Measurements from ENCODE around the gene A4GALT. TPM values are rescaled to one million over a fixed set of nuclear protein-coding genes. Genes with fewer than 3 reads are reported as not detected.

The A4GALT gene
- total and polyA plus RNA-seq, 3 donors from 2014 or later: 13.5 to 17.3 (median 15.7) TPM

DNA sequence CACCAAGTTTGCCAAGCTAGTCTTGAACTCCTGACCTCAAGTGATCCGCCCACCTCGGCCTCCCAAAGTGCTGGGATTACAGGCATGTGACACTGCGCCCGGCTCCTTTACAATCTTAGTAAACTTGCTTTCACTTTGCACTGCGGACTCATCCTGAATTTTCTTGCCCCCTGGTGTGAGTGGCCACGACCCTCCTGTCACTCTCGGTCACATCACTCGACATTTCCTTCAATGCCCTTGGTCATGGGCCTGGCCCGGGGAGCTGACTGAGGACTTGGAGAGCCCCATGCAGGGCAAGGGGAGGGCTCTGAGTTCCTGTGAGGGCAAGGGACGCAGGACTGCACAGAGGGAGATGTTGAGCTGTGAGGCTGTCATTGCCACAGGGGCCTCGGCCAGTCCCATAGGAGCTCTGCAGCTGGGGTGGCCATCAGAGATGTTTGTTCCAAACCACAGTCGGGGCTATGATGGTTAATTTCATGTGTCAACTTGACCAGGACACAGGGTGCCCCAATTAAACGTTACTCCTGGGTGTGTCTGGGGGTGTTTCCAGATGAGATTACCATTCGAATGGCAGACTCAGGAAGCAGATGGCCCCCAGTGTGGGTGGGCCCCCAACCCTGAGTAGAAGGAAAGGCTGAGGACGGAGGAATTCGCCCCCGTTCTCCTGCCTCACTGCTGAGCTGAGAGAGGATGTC, 21.2 kb downstream of the A4GALT start:
- TF ChIP-seq, protein P1, sequence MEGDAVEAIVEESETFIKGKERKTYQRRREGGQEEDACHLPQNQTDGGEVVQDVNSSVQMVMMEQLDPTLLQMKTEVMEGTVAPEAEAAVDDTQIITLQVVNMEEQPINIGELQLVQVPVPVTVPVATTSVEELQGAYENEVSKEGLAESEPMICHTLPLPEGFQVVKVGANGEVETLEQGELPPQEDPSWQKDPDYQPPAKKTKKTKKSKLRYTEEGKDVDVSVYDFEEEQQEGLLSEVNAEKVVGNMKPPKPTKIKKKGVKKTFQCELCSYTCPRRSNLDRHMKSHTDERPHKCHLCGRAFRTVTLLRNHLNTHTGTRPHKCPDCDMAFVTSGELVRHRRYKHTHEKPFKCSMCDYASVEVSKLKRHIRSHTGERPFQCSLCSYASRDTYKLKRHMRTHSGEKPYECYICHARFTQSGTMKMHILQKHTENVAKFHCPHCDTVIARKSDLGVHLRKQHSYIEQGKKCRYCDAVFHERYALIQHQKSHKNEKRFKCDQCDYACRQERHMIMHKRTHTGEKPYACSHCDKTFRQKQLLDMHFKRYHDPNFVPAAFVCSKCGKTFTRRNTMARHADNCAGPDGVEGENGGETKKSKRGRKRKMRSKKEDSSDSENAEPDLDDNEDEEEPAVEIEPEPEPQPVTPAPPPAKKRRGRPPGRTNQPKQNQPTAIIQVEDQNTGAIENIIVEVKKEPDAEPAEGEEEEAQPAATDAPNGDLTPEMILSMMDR (IDR thresholded peaks at IDR 0.05): no peak
- no peak for TF ChIP-seq POLR2A (IDR thresholded peaks at IDR 0.05)
- 66 to 70% methylated on average over 13 to 17 of the region's 17 CpGs for WGBS, 2 donors
- H3K4me3 ChIP-seq: no peak overlapping the region
- DNase-seq: no peak
- intact Hi-C loops (cut with DNase I; ENCODE audit: low total_unique reads): no loop called here
- H3K9me3 ChIP-seq: no peaks in the 10 kb centered on the region
- no peaks in the 10 kb centered on the region for H3K27me3 ChIP-seq
- peaks cover 15% of the 10 kb centered on the region for H3K4me1 ChIP-seq
- no peaks in the 10 kb centered on the region for H3K36me3 ChIP-seq (ENCODE audit: low read depth, missing control alignments)
- H3K27ac ChIP-seq: peak overlapping the region; percentile 11 to 61

DNA sequence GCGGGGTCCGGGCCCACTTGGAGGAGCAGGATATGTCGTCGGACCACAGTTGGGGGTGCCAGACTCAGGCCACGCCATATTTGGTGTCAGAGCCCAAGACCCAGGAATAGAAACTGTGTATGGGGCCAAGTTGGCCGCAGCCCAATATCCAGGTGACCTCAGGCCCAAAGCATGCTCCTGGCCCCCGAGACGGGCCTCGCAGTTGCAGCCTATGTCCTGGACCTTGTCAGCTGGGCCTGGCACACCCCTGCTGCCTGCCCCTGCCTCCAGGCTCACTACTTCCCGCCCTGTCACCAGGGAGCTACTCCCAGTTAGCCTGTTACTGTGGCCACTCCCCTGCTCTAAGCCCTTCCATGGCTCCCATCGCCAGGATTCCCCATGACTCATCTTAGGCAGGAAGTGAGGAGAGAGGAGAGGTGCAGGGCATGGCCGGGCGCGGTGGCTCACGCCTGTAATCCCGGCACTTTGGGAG, 23.1 kb downstream of the A4GALT start:
- peak overlapping the region in 1 of 2 donors; percentile 43 for H3K27ac ChIP-seq
- H3K4me3 ChIP-seq: no peak overlapping the region
- no peaks in the 10 kb centered on the region for H3K27me3 ChIP-seq
- peak; percentile 32 for DNase-seq
- no peaks in the 10 kb centered on the region for H3K9me3 ChIP-seq
- no peaks in the 10 kb centered on the region for H3K36me3 ChIP-seq (ENCODE audit: low read depth, missing control alignments)
- TF ChIP-seq, protein P1 (IDR thresholded peaks at IDR 0.05): no peak
- TF ChIP-seq POLR2A (IDR thresholded peaks at IDR 0.05): no peak
- WGBS, 2 donors: 64 to 69% methylated on average over 13 to 16 of the region's 16 CpGs
- intact Hi-C loops (cut with DNase I; ENCODE audit: low total_unique reads): no loop called here
- peaks cover 15% of the 10 kb centered on the region for H3K4me1 ChIP-seq

DNA sequence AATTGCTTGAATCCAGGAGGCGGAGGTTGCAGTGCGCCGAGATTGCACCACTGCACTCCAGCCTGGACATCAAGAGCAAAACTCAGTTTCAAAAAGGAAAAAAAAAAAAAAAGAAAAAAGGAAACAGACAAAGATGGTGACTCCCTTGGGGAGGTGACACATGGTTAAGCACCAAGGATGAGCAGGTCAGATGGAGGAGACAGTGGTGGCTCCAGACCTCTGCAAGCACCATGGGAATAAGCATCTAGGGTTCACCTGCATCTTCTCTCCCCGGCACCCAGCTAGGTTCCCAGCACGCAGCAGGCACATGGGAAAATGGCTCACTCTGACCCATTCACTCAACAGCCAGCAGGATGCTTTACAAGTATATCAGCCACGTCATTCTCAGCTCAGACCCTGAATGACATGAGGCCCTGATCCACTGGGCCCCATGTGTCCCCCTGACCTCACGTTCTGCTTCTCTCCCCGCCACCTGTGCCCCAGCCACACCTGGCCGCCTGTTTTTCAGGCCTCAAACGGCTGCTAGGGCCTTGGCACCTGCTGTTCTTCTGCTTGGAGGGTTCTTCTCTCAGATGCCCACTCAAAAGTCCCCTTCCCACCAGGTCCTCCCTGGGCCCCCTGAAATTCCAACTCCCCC, 24.2 kb downstream of the A4GALT start:
- Histone ChIP-seq H3K27ac (no peak overlapping the region), H3K9me3 (no peaks in the 10 kb centered on the region), H3K27me3 (no peaks in the 10 kb centered on the region), H3K4me3 (no peak overlapping the region), H3K36me3 (ENCODE audit: low read depth, missing control alignments) (no peaks in the 10 kb centered on the region), H3K4me1 (peaks cover 23% of the 10 kb centered on the region)
- TF ChIP-seq, protein P1 (IDR thresholded peaks at IDR 0.05): no peak
- no peak for TF ChIP-seq POLR2A (IDR thresholded peaks at IDR 0.05)
- intact Hi-C loops (cut with DNase I; ENCODE audit: low total_unique reads): no loop called here
- WGBS, 2 donors: 83 to 85% methylated on average over 10 of the region's 10 CpGs
- DNase-seq: no peak

DNA sequence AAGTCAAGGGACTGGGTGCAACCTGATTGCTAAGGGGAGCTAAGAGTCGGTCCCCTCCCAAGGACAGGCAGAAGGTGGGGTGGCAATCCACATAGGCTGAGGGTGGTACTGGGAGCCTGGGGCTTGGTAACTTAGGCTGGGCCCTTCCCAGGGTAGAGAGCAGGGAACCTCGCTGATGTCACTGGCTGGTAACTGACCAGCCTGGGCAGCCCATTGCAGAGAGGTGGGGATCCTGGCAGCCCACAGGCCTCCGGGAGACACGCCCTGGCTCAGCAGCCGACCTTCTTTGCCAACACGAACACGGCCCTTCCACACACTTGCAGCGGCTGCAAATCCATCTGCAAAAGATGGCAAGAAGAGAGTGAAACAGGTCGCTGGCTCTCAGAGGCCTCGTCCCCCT, 25.4 kb downstream of the A4GALT start:
- no peaks in the 10 kb centered on the region for H3K27me3 ChIP-seq
- H3K27ac ChIP-seq: no peak overlapping the region
- H3K36me3 ChIP-seq (ENCODE audit: low read depth, missing control alignments): no peaks in the 10 kb centered on the region
- WGBS, 2 donors: 87 to 100% methylated on average over 1 to 10 of the region's 10 CpGs
- H3K4me3 ChIP-seq: no peak overlapping the region
- TF ChIP-seq, protein P1 (IDR thresholded peaks at IDR 0.05): no peak
- no peak for TF ChIP-seq POLR2A (IDR thresholded peaks at IDR 0.05)
- DNase-seq: no peak
- H3K4me1 ChIP-seq: peaks cover 26% of the 10 kb centered on the region
- intact Hi-C loops (cut with DNase I; ENCODE audit: low total_unique reads): no loop called here
- H3K9me3 ChIP-seq: no peaks in the 10 kb centered on the region
